ENCODE data around the gene SRD5A1.

Gene SRD5A1

DNA sequence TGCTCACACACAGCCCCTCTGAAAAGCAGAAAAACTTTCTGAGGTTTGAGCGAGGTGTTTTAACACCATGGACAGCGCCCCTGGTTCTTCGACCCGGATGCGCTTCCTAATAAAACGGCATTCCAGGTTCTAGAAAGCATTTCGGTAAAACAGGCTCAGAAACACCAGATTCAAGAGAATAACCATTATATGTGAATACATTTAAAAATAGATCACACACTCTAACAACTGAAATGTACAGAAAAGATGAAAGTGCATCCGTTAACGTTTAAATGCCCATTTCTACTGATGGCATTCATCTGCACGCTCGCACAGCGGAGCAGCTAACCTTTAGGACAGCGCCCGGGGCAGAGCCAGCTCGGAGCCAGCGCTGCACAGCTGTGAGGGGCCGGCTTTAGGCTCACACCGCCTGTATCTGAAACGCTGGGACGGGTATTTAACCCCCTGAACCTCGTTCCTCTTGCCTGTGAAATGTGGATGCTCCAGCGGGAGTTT is 53.7 kb downstream of the SRD5A1 start:
- no peaks in the 10 kb centered on the region for H3K36me3 ChIP-seq (ENCODE audit: insufficient read depth, low read length)
- DNase-seq (ENCODE audit: low read depth, low spot score): no peak

DNA sequence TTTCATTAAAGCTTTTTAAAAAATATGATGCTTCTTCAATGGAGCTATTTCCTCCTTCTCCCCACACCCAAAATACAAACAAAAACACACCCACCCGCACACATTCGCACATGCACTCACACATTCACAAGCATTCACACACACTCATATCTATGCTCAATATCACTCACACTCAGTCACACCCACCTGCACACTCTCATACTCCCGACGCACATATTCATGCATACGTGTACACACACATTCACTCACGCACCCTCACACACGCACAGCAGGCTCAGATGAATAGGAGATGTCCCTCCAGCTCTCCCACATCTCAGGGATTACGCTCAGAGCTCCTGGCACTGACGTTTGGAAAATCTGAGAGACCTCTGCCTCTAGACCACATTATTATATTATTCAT is 54.3 kb downstream of the SRD5A1 start:
- no peak for DNase-seq (ENCODE audit: low read depth, low spot score)
- H3K36me3 ChIP-seq (ENCODE audit: insufficient read depth, low read length): no peaks in the 10 kb centered on the region
- H3K9me3 ChIP-seq (ENCODE audit: low read depth, low read length): no peaks in the 10 kb centered on the region
- no peak overlapping the region for H3K9ac ChIP-seq (ENCODE audit: insufficient read length)
- no peak overlapping the region for H3K4me3 ChIP-seq
- TF ChIP-seq EZH2 (IDR thresholded peaks at IDR 0.05) (no peak), POLR2AphosphoS5 (IDR thresholded peaks at IDR 0.05; ENCODE audit: borderline replicate concordance, low read depth, low read length) (no peak), FOXP2 (optimal IDR thresholded peaks at IDR 0.05; ENCODE audit: control extremely low read depth, extremely low read length, insufficient read depth) (no peak)
- no peak overlapping the region for H3K27ac ChIP-seq

More for the DNA sequence above, 53.7 kb downstream of the SRD5A1 start:
- Histone ChIP-seq H3K27ac (no peak overlapping the region), H3K9ac (ENCODE audit: insufficient read length) (no peak overlapping the region), H3K9me3 (ENCODE audit: low read depth, low read length) (no peaks in the 10 kb centered on the region), H3K4me3 (peak overlapping the region; percentile 32; the same call in 1 of the 2 replicates)
- no peak for TF ChIP-seq POLR2AphosphoS5 (IDR thresholded peaks at IDR 0.05; ENCODE audit: borderline replicate concordance, low read depth, low read length)
- no peak for TF ChIP-seq EZH2 (IDR thresholded peaks at IDR 0.05)
- no peak for TF ChIP-seq FOXP2 (optimal IDR thresholded peaks at IDR 0.05; ENCODE audit: control extremely low read depth, extremely low read length, insufficient read depth)

DNA sequence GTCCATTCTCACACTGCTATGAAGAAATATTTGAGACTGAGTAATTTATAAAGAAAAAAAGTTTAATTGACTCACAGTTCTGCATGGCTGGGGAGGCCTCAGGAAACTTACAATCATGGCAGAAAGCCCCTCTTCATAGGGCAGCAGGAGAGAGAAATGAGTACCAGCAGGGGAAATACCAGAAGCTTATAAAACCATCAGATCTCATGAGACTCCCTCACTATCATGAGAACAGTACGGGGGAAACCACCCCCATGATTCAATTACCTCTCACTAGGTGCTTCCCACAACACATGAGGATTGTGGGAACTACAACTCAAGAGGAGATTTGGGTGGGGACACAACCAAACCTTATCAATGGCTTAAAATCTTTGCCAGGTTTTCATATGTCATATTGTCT is 59.7 kb downstream of the SRD5A1 start:
- no peak for DNase-seq (ENCODE audit: low read depth, low spot score)
- Histone ChIP-seq H3K36me3 (ENCODE audit: insufficient read depth, low read length) (no peaks in the 10 kb centered on the region), H3K9ac (ENCODE audit: insufficient read length) (no peak overlapping the region), H3K9me3 (ENCODE audit: low read depth, low read length) (no peaks in the 10 kb centered on the region), H3K27ac (no peak overlapping the region), H3K4me3 (no peak overlapping the region)
- TF ChIP-seq POLR2AphosphoS5 (IDR thresholded peaks at IDR 0.05; ENCODE audit: borderline replicate concordance, low read depth, low read length) (no peak), FOXP2 (optimal IDR thresholded peaks at IDR 0.05; ENCODE audit: control extremely low read depth, extremely low read length, insufficient read depth) (no peak), EZH2 (IDR thresholded peaks at IDR 0.05) (no peak)

DNA sequence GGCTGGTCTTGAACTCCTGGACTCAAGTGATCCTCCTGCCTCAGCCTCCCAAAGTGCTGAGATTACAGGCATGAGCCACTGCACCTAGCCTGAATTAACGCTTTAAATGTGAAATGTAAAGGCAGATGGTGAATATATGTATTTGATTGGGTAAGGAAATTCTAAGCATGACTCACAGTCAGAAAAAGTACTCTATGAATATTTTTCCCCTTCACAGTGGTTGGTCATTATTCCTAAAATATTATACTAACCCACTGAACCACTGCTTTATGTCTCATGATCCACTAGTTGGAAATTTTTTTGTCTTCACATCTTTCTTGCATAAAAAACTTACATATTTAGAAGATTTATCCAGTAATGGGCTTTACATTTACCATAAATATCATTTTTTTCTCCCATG is 65.5 kb downstream of the SRD5A1 start:
- Histone ChIP-seq H3K4me3 (0 out of 2 replicates have a peak overlapping the region, but pooled peaks have one; percentile 9), H3K9ac (ENCODE audit: insufficient read length) (no peak overlapping the region), H3K27ac (peak overlapping the region; percentile 75; the same call in 1 of the 2 replicates), H3K9me3 (ENCODE audit: low read depth, low read length) (no peaks in the 10 kb centered on the region), H3K36me3 (ENCODE audit: insufficient read depth, low read length) (no peaks in the 10 kb centered on the region)
- TF ChIP-seq FOXP2 (optimal IDR thresholded peaks at IDR 0.05; ENCODE audit: control extremely low read depth, extremely low read length, insufficient read depth) (no peak), EZH2 (IDR thresholded peaks at IDR 0.05) (no peak), POLR2AphosphoS5 (IDR thresholded peaks at IDR 0.05; ENCODE audit: borderline replicate concordance, low read depth, low read length) (no peak)
- no peak for DNase-seq (ENCODE audit: low read depth, low spot score)

DNA sequence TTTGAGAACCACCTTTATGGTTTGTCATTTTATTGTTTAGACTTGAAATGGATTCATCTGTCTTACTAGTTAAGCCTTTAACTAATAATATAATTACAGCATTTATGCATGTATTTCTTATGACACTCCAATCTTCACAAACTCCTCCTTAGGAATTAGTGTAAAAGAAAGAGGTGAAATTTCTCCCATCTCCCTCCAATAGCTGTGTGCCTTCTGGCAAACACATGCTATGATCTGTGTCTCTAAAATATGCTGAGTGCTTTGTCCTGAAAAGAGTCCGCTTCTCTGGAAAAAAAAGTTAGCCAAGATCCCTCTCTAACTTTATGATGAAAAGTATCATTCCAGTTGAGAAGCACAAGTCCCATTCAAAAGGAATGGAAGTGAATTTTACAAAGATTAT is 66.1 kb downstream of the SRD5A1 start:
- no peaks in the 10 kb centered on the region for H3K36me3 ChIP-seq (ENCODE audit: insufficient read depth, low read length)
- H3K4me3 ChIP-seq: no peak overlapping the region
- H3K9me3 ChIP-seq (ENCODE audit: low read depth, low read length): no peaks in the 10 kb centered on the region
- DNase-seq (ENCODE audit: low read depth, low spot score): no peak
- H3K27ac ChIP-seq: peak overlapping the region; percentile 75; the same call in 1 of the 2 replicates
- no peak for TF ChIP-seq FOXP2 (optimal IDR thresholded peaks at IDR 0.05; ENCODE audit: control extremely low read depth, extremely low read length, insufficient read depth)
- TF ChIP-seq POLR2AphosphoS5 (IDR thresholded peaks at IDR 0.05; ENCODE audit: borderline replicate concordance, low read depth, low read length): no peak
- TF ChIP-seq EZH2 (IDR thresholded peaks at IDR 0.05): no peak
- no peak overlapping the region for H3K9ac ChIP-seq (ENCODE audit: insufficient read length)

DNA sequence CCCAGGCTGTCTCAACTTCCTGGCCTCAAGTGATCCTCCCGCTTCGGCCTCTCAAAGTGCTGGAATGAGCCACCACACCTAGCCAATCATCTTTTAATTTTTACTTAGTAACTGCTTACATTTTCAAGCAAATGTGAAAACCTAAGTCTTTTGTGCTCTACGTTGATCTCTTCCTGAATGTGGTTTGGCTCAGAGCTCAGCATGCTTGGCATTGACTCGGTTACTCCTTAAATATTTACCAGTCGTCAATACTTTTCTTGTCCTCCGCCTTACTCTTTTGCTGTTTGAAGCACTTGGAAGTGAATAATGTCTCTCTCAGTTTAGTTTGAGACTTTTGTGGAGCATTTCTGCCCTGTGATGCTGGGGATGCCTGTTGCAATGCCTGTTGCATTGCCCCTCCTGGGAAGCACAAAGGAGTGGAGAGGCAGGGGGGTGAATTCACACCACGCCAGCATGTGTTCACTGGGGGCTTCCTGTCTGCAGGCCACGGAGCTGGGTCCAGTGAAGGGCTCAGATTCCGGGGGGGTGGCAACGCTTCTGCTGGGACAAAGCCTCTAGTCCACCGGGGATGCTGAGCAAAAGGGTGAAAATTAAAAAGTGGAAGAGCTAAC is 66.9 kb downstream of the SRD5A1 start:
- no peak overlapping the region for H3K27ac ChIP-seq
- H3K36me3 ChIP-seq (ENCODE audit: insufficient read depth, low read length): no peaks in the 10 kb centered on the region
- no peak for DNase-seq (ENCODE audit: low read depth, low spot score)
- H3K9ac ChIP-seq (ENCODE audit: insufficient read length): no peak overlapping the region
- no peak for TF ChIP-seq FOXP2 (optimal IDR thresholded peaks at IDR 0.05; ENCODE audit: control extremely low read depth, extremely low read length, insufficient read depth)
- no peak for TF ChIP-seq EZH2 (IDR thresholded peaks at IDR 0.05)
- TF ChIP-seq POLR2AphosphoS5 (IDR thresholded peaks at IDR 0.05; ENCODE audit: borderline replicate concordance, low read depth, low read length): no peak
- no peaks in the 10 kb centered on the region for H3K9me3 ChIP-seq (ENCODE audit: low read depth, low read length)
- no peak overlapping the region for H3K4me3 ChIP-seq

DNA sequence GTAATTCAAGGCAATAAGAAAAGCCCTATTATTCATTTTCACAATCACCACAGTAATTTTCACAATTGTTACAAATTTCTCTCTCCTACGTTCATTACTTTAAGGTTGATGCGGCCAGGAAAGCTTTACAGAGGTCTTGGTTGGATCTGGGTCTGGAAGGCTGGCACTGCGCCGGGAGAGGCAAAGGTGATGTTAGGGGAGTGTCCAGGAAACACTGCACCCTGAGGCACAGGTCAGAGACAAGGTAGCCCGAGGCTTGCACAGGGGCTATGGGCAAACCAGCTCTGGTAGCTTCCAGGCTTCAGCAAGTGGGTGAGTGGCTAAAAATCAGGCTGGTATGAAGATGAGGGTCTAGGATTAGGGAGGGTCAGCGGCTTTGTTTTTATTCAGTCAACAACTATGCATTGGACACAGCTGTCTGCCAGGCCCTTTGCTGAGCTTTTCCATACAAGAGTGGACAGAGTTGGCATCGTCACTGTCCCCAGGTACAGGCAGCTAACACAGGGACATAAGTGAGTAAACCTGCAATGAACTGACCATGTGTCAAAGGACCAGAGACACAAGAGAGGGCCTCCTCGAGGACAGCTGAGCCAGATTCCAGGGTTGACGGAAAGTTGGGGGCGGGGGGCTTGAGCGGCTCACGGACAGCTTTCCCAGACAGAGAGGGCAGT is 67.6 kb downstream of the SRD5A1 start:
- TF ChIP-seq FOXP2 (optimal IDR thresholded peaks at IDR 0.05; ENCODE audit: control extremely low read depth, extremely low read length, insufficient read depth) (no peak), EZH2 (IDR thresholded peaks at IDR 0.05) (no peak), POLR2AphosphoS5 (IDR thresholded peaks at IDR 0.05; ENCODE audit: borderline replicate concordance, low read depth, low read length) (no peak)
- Histone ChIP-seq H3K27ac (no peak overlapping the region), H3K9ac (ENCODE audit: insufficient read length) (no peak overlapping the region), H3K36me3 (ENCODE audit: insufficient read depth, low read length) (no peaks in the 10 kb centered on the region), H3K4me3 (no peak overlapping the region), H3K9me3 (ENCODE audit: low read depth, low read length) (no peaks in the 10 kb centered on the region)
- no peak for DNase-seq (ENCODE audit: low read depth, low spot score)

DNA sequence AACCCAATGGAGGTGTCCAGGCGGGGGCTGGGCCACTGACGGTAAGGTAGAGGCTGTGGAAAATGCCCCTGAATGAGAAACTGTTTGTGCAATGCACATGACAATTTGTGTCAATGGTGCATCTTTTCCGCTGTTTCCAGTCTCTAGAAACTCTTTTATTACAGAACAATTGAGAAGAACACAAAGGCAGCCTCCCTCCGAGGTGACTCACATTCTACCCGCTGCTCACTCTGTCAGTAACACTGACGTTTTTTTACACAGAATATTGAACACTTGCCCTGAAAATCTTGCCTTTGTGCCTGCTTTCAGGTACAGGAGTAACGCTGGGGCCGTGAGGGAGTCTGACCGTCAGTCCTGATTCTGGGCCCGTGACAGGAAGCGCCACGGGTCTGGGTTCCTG is 68.3 kb downstream of the SRD5A1 start:
- Histone ChIP-seq H3K9ac (ENCODE audit: insufficient read length) (no peak overlapping the region), H3K27ac (no peak overlapping the region), H3K9me3 (ENCODE audit: low read depth, low read length) (no peaks in the 10 kb centered on the region), H3K36me3 (ENCODE audit: insufficient read depth, low read length) (no peaks in the 10 kb centered on the region), H3K4me3 (no peak overlapping the region)
- DNase-seq (ENCODE audit: low read depth, low spot score): no peak
- TF ChIP-seq POLR2AphosphoS5 (IDR thresholded peaks at IDR 0.05; ENCODE audit: borderline replicate concordance, low read depth, low read length) (no peak), FOXP2 (optimal IDR thresholded peaks at IDR 0.05; ENCODE audit: control extremely low read depth, extremely low read length, insufficient read depth) (no peak)

Data from SK-N-MC (cell line).